GM12874 (cell line): ENCODE data around the gene WNT3A.

Experiments used
- CTCF ChIP-seq: IDR thresholded peaks from 2 replicates; pipeline ENCODE4 v1.5.1; 2011; ENCODE audit warnings: low read depth, mild to moderate bottlenecking, control low read depth, low read length, moderate library complexity; ENCODE audit not compliant: insufficient read depth

The WNT3A gene

DNA sequence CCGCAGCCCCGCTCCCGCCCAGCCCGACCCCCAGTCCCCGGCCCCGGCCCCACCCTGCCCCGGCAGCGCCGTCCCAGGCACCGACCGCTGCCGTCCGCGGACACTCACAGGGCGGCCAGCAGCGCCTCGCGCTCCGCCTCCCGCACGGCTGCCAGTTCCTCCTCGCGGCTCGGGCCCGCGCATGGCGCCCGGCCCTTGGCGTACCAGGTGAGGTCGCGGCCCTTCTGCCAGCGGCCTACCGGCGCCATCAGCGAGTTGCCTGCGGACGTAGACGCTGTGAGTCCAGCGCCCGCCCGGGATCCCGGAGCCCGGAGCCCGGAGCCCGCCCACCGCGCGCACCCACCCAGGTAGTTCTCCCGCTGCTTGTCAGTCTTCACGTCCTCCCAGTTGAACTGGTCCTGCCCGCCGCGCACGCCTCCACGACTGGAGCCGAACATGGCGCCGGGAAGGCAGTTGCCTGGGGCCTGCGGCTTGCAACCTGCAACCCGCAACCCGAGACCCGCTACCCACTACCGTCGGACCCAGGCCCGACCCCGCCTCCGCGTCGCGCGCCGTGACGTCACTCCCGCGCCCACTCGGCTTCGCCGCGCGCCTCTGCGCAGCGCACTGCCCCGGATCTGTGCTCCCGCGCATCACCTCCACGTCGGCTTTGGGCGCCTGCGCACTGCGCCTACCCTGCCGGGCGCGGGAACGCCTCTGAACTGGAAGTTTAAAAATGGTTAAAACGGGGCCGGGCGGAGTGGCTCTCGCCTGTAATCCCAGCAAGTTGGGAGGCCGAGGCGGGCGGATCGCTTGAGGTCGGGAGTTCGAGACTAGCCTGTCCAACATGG, 96.2 kb downstream of the WNT3A start, which contains the start of gene C1orf35:
C1orf35 (minus strand) TSS at position 535 of the 830 bp plus-strand sequence; CDS start at position 437, 98 bp downstream.
- TF ChIP-seq CTCF: no peak

DNA sequence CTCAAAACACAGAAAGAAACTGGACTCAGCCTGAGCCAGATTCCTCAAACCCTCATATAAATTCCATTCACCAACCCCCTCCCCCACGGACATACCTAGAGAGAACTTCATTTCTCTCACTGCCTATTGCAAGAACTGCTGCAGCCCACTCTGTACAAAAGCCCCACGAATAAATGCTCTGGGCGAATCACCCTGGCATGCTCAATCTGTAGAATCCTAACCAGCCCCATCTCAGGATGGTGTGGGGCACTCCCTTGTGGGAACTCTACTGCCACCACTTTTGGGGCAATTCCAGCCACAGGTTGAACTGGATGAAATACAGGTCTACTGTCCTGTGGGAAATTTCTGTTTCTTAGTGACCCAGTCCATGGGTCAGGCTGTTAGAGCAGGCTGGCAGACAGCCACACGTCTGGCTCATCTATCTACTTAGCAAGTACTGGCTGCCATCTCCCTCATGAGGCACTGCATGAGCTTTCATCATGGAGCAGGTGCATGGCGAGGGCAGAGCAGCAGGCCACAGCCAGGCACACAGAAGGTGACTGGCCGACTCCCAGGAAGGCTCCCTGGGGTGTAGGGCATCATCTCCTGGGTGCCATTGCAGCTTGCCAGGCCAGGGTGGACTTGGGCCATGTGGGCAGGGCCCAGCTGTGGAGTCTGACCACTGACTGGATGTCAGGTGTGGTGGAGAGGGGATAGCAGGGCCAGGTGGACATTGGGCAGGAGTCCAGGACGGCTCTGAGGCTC, 97.9 kb downstream of the WNT3A start:
- TF ChIP-seq CTCF: no peak

DNA sequence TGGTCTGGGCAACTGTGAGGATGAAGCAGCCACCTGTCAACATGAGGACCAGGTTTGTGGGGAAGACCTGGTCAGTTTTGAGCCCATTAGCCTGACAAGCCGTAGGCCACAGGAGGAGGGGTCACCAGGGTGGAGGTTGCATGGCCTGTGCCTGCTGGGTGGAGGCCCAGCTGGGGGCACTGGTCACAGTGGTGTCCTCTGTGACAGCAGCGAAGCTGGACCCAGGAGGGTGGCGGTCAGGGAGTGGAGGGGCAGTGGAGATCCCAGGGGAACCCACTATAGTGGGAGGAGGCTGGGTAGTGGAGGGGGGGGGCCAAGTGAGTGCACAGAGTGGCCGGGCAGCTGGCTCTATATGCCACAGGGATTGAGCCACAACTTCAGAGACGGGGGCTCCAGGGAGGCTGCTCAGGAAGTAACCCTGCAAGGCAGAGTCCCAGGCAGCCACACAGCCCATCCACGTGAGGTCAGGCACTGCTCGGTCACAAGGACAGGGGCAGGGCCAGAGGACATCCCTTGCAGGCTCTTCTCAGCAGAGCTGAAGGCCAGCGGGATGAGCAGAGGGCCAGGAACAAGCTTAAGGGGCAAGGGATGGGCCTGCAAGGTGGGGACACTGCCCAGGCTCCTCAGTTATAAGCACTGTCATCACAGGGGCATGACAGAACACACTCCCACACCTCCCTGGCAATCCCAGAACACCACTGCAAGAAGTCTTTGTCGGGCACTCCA, 98.6 kb downstream of the WNT3A start:
- no peak for TF ChIP-seq CTCF

DNA sequence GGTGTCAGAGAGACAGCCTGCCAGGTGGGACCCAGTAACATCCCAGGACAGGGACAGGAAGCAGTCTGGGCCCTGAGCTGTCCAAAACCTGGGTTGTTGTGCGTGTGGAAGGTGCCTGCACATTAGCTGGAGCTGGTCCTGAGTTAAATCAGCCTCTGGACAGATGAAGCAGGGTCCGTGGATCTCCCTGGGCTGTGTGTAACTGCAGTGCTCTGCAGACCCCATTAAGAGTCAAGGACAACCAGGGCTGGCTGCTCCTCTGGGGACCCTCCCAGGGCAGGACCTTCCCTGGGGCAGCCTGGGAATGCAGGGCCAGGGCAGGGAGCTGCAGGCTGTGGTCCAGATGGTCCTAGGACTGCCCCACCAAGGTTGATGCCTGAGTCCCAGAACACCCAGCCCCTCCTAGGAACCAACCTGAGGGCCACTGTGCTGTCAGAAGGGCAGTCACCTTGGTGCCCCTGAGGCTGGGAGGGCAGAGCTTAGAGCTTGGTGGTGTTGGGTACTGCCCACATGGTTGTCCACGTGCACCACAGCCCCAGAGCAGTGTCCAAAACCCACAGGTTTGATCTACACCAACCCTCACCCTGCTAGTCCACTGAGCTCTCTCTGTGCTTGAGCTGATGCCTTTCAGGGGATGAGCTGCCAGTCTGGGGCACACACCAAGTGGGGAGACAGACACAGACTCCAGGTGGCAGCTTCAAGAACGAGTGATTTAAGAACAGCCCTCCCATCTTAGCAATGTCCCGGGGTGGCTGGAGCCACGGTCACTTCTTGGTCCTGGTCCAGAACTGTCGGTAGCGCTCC, 99.4 kb downstream of the WNT3A start:
- no peak for TF ChIP-seq CTCF

- TF ChIP-seq CTCF: no peak
These were observed 99.9 kb downstream of the WNT3A start for GRCh38 chr1:228106800-228107054.

- no peak for TF ChIP-seq CTCF
These were observed 100.8 kb downstream of the WNT3A start for GRCh38 chr1:228107636-228108035.
